ENCODE measurements around the gene PDZD2. TPM values are rescaled to one million over a fixed set of nuclear protein-coding genes. Genes with fewer than 3 reads are reported as not detected.

The PDZD2 gene
- total RNA-seq, 1 donor from 2014 or later: 1.1 TPM

- Mint-ChIP-seq H3K27ac (no peak overlapping the region), H3K4me3 (no peak overlapping the region), H3K4me1 (no peaks in the 10 kb centered on the region)
Measured at GRCh38 chr5:32147236-32147635, 508.3 kb downstream of the PDZD2 start.

DNA sequence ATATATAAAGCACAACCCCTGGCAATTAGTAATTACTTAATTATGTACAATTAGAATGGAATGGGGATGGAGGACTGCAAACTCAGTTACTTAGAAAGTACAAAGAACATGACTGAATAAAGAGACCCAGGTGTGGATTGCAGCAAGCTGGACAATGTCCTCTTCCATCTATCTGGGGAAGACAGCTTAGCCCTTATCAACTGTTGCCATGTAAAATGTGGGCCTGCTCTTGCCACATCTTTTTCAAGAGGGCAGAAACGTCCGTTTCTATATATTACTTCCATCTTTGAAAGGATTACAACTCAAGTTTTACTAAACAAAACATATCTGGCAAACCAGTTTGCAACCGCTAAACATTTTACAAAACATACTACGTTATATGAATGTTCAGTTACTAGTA, 509.0 kb downstream of the PDZD2 start:
- no peak for DNase-seq (ENCODE audit: low spot score)
- Histone ChIP-seq H3K27ac (no peak overlapping the region), H3K36me3 (peaks cover 12% of the 10 kb centered on the region), H3K4me1 (no peaks in the 10 kb centered on the region), H3K79me2 (ENCODE audit: low read depth) (peaks cover 97% of the 10 kb centered on the region), H3F3A (ENCODE audit: low read depth) (no peaks in the 10 kb centered on the region), H3K9ac (no peak overlapping the region), H3K27me3 (no peaks in the 10 kb centered on the region), H3K4me2 (no peak overlapping the region), H3K4me3 (no peak overlapping the region), H3K9me3 (ENCODE audit: low read depth) (no peaks in the 10 kb centered on the region), H2AFZ (replicated peaks) (no peak overlapping the region), H4K20me1 (ENCODE audit: low read depth) (peaks cover 70% of the 10 kb centered on the region)
- peaks cover 43% of the 10 kb centered on the region for H3K9me3 Mint-ChIP-seq
- H3K36me3 Mint-ChIP-seq: peaks cover 48% of the 10 kb centered on the region
- H3K27ac Mint-ChIP-seq: no peak overlapping the region
- TF ChIP-seq, protein P1, sequence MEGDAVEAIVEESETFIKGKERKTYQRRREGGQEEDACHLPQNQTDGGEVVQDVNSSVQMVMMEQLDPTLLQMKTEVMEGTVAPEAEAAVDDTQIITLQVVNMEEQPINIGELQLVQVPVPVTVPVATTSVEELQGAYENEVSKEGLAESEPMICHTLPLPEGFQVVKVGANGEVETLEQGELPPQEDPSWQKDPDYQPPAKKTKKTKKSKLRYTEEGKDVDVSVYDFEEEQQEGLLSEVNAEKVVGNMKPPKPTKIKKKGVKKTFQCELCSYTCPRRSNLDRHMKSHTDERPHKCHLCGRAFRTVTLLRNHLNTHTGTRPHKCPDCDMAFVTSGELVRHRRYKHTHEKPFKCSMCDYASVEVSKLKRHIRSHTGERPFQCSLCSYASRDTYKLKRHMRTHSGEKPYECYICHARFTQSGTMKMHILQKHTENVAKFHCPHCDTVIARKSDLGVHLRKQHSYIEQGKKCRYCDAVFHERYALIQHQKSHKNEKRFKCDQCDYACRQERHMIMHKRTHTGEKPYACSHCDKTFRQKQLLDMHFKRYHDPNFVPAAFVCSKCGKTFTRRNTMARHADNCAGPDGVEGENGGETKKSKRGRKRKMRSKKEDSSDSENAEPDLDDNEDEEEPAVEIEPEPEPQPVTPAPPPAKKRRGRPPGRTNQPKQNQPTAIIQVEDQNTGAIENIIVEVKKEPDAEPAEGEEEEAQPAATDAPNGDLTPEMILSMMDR (IDR thresholded peaks at IDR 0.05): no peak
- TF ChIP-seq EZH2phosphoT487 (IDR thresholded peaks at IDR 0.05) (no peak), EZH2 (IDR thresholded peaks at IDR 0.05) (no peak)
- no peaks in the 10 kb centered on the region for H3K27me3 Mint-ChIP-seq (ENCODE audit: insufficient read depth, low read depth)
- H3K4me1 Mint-ChIP-seq: no peaks in the 10 kb centered on the region
- H3K4me3 Mint-ChIP-seq: no peak overlapping the region

More at GRCh38 chr5:32147236-32147635, 508.3 kb downstream of the PDZD2 start:
- Histone ChIP-seq H3K9me3 (ENCODE audit: low read depth) (no peaks in the 10 kb centered on the region), H3F3A (ENCODE audit: low read depth) (no peaks in the 10 kb centered on the region), H3K4me2 (no peak overlapping the region), H2AFZ (replicated peaks) (no peak overlapping the region), H3K4me1 (no peaks in the 10 kb centered on the region), H3K9ac (no peak overlapping the region), H3K79me2 (ENCODE audit: low read depth) (peaks cover 90% of the 10 kb centered on the region), H3K27ac (no peak overlapping the region), H4K20me1 (ENCODE audit: low read depth) (peaks cover 65% of the 10 kb centered on the region), H3K36me3 (peaks cover 8% of the 10 kb centered on the region), H3K4me3 (no peak overlapping the region), H3K27me3 (no peaks in the 10 kb centered on the region)
- no peaks in the 10 kb centered on the region for H3K27me3 Mint-ChIP-seq (ENCODE audit: insufficient read depth, low read depth)
- H3K9me3 Mint-ChIP-seq: peaks cover 44% of the 10 kb centered on the region
- peaks cover 45% of the 10 kb centered on the region for H3K36me3 Mint-ChIP-seq
- no peak for TF ChIP-seq EZH2 (IDR thresholded peaks at IDR 0.05)
- TF ChIP-seq EZH2phosphoT487 (IDR thresholded peaks at IDR 0.05): no peak
- TF ChIP-seq, protein P1 (IDR thresholded peaks at IDR 0.05): no peak
- no peak for DNase-seq (ENCODE audit: low spot score)

DNA sequence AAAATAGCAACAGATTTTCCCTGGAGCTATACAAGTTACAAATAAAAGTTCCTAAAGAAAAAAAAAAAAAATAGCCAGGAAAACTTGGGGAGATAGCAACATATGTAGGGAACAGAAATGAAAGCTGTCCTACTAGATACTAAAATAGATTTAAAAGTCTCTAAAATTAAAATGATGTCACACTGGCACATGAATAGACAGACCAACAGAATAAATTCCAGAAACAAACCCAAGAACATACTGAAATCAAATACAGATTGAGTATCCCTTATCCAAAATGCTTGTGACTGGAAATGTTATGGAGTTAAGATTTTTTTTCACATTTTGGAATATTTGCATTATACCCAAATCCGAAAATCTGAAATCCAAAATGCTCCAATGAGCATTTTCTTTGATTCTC, 511.4 kb downstream of the PDZD2 start:
- DNase-seq (ENCODE audit: low spot score): no peak
- no peak for TF ChIP-seq EZH2 (IDR thresholded peaks at IDR 0.05)
- TF ChIP-seq, protein P1 (IDR thresholded peaks at IDR 0.05): no peak
- TF ChIP-seq EZH2phosphoT487 (IDR thresholded peaks at IDR 0.05): no peak
- Histone ChIP-seq H4K20me1 (ENCODE audit: low read depth) (peaks cover 82% of the 10 kb centered on the region), H3K4me1 (no peaks in the 10 kb centered on the region), H3K9me3 (ENCODE audit: low read depth) (no peaks in the 10 kb centered on the region), H2AFZ (replicated peaks) (no peak overlapping the region), H3K27ac (no peak overlapping the region), H3K27me3 (no peaks in the 10 kb centered on the region), H3K4me2 (no peak overlapping the region), H3F3A (ENCODE audit: low read depth) (no peaks in the 10 kb centered on the region), H3K9ac (no peak overlapping the region), H3K79me2 (ENCODE audit: low read depth) (peaks cover 100% of the 10 kb centered on the region), H3K4me3 (no peak overlapping the region), H3K36me3 (peaks cover 5% of the 10 kb centered on the region)
- no peaks in the 10 kb centered on the region for H3K4me1 Mint-ChIP-seq
- H3K36me3 Mint-ChIP-seq: peaks cover 40% of the 10 kb centered on the region
- no peaks in the 10 kb centered on the region for H3K27me3 Mint-ChIP-seq (ENCODE audit: insufficient read depth, low read depth)
- H3K27ac Mint-ChIP-seq: no peak overlapping the region
- H3K9me3 Mint-ChIP-seq: peaks cover 36% of the 10 kb centered on the region
- H3K4me3 Mint-ChIP-seq: no peak overlapping the region

All from neural progenitor cell (in vitro differentiated cells).